ENCODE results near the gene COX11.

COX11 gene

GRCh38 chr17:54945231-54945630, 23.2 kb downstream of the COX11 start:
- no peak for DNase-seq (ENCODE audit: low spot score)
- Histone ChIP-seq H3K36me3 (ENCODE audit: low read depth) (peaks cover 65% of the 10 kb centered on the region), H3K27ac (ENCODE audit: poor library complexity, severe bottlenecking) (no peak overlapping the region), H3K4me3 (ENCODE audit: severe bottlenecking) (no peak overlapping the region), H3K9me3 (ENCODE audit: severe bottlenecking) (no peaks in the 10 kb centered on the region), H3K4me1 (ENCODE audit: insufficient read depth, poor library complexity, severe bottlenecking) (peaks cover 13% of the 10 kb centered on the region), H3K27me3 (ENCODE audit: insufficient read depth, poor library complexity, severe bottlenecking) (no peaks in the 10 kb centered on the region)
- ATAC-seq (ENCODE audit: low read depth) = no peak
- no peak for TF ChIP-seq CTCF (IDR thresholded peaks at IDR 0.05; ENCODE audit: poor library complexity, severe bottlenecking)

DNA sequence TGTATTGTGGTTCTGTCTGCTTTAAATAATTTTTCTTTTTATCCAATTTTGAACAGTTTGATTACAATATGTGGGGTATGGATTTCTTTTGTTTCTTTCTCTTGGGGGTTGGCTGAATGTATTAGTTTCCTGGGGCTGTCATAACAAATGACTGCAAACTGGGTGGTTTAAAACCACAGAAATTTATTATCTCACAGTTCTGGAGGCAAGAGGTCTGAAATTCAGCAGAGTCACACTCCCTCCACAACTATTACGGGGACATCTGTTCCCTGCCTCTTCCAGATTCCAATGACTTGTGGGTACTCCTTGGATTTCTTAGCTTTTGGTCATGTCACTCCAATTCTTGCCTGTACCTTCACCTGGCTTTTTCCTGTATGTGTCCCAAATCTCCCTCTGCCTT, 23.7 kb downstream of the COX11 start:
- DNase-seq (ENCODE audit: low spot score) (no peak), ATAC-seq (ENCODE audit: low read depth) (no peak)
- Histone ChIP-seq H3K4me3 (ENCODE audit: severe bottlenecking) (no peak overlapping the region), H3K27ac (ENCODE audit: poor library complexity, severe bottlenecking) (no peak overlapping the region), H3K9me3 (ENCODE audit: severe bottlenecking) (no peaks in the 10 kb centered on the region), H3K4me1 (ENCODE audit: insufficient read depth, poor library complexity, severe bottlenecking) (peaks cover 13% of the 10 kb centered on the region), H3K27me3 (ENCODE audit: insufficient read depth, poor library complexity, severe bottlenecking) (no peaks in the 10 kb centered on the region), H3K36me3 (ENCODE audit: low read depth) (peaks cover 65% of the 10 kb centered on the region)
- no peak for TF ChIP-seq CTCF (IDR thresholded peaks at IDR 0.05; ENCODE audit: poor library complexity, severe bottlenecking)

- DNase-seq (ENCODE audit: low spot score) (no peak), ATAC-seq (ENCODE audit: low read depth) (no peak)
- no peak for TF ChIP-seq CTCF (IDR thresholded peaks at IDR 0.05; ENCODE audit: poor library complexity, severe bottlenecking)
- Histone ChIP-seq H3K36me3 (ENCODE audit: low read depth) (peaks cover 75% of the 10 kb centered on the region), H3K4me3 (ENCODE audit: severe bottlenecking) (no peak overlapping the region), H3K27ac (ENCODE audit: poor library complexity, severe bottlenecking) (no peak overlapping the region), H3K9me3 (ENCODE audit: severe bottlenecking) (no peaks in the 10 kb centered on the region), H3K27me3 (ENCODE audit: insufficient read depth, poor library complexity, severe bottlenecking) (no peaks in the 10 kb centered on the region), H3K4me1 (ENCODE audit: insufficient read depth, poor library complexity, severe bottlenecking) (no peaks in the 10 kb centered on the region)
Measured at GRCh38 chr17:54941285-54941684, 27.2 kb downstream of the COX11 start.

DNA sequence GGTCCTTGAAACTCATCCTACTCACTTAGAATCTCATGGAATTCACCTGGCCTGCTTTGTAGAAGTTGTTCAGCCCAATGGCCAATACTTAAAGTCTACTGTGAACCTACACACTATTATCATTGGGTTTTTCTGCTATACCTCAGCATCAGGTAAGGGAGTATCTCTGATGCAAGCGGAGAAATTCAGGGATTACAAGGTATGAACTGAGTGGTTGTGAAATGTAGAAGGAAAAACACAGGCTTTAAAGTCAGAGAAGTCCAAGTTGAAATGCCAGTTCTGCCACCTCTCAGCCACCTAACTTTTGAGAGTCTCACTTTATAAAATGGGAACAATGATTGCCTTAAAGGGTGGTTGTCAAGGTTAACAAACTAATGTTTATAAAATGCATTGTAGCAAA, 31.0 kb downstream of the COX11 start:
- DNase-seq (ENCODE audit: low spot score) = no peak

More for the DNA sequence above, 31.0 kb downstream of the COX11 start:
- ATAC-seq (ENCODE audit: low read depth) = no peak
- Histone ChIP-seq H3K36me3 (ENCODE audit: low read depth) (peaks cover 91% of the 10 kb centered on the region), H3K9me3 (ENCODE audit: severe bottlenecking) (no peaks in the 10 kb centered on the region), H3K27me3 (ENCODE audit: insufficient read depth, poor library complexity, severe bottlenecking) (no peaks in the 10 kb centered on the region), H3K27ac (ENCODE audit: poor library complexity, severe bottlenecking) (no peak overlapping the region), H3K4me1 (ENCODE audit: insufficient read depth, poor library complexity, severe bottlenecking) (no peaks in the 10 kb centered on the region), H3K4me3 (ENCODE audit: severe bottlenecking) (no peak overlapping the region)
- TF ChIP-seq CTCF (IDR thresholded peaks at IDR 0.05; ENCODE audit: poor library complexity, severe bottlenecking) = no peak
